ENCODE measurements around the gene YTHDC1. TPM values are rescaled to one million over a fixed set of nuclear protein-coding genes. Genes with fewer than 3 reads are reported as not detected.

Gene YTHDC1
- total RNA-seq, 4 donors from 2014 or later = 47.2 to 146 (median 64.0) TPM

DNA sequence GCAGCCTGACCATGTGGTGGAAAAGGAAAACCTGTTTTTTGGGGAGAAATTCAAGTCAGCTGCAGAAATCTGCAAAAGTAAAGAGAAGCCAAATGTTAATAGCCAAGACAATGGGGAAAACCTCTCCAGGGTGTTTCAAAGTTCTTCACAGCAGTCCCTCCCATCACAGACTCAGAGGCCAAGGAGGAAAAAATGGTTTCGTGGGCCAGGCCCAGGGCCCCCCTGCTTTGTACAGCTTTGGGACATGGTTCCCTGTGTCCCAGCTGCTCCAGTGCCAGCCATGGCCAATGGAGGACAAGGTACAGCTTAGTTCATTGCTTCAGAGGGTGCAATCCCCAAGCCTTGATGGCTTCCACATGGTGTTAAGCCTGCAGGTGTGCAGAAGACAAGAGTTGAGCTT is 15.2 kb upstream of the YTHDC1 start:
- Histone ChIP-seq H3K4me1 (peaks cover 9% of the 10 kb centered on the region), H3K27ac (no peak overlapping the region), H3K9me3 (no peaks in the 10 kb centered on the region), H3K36me3 (no peaks in the 10 kb centered on the region), H3K4me3 (no peak overlapping the region), H3K27me3 (no peaks in the 10 kb centered on the region)
- no peak for TF ChIP-seq POLR2AphosphoS5 (IDR thresholded peaks at IDR 0.05)
- no peak for TF ChIP-seq EP300 (IDR thresholded peaks at IDR 0.05)
- TF ChIP-seq, protein P1, sequence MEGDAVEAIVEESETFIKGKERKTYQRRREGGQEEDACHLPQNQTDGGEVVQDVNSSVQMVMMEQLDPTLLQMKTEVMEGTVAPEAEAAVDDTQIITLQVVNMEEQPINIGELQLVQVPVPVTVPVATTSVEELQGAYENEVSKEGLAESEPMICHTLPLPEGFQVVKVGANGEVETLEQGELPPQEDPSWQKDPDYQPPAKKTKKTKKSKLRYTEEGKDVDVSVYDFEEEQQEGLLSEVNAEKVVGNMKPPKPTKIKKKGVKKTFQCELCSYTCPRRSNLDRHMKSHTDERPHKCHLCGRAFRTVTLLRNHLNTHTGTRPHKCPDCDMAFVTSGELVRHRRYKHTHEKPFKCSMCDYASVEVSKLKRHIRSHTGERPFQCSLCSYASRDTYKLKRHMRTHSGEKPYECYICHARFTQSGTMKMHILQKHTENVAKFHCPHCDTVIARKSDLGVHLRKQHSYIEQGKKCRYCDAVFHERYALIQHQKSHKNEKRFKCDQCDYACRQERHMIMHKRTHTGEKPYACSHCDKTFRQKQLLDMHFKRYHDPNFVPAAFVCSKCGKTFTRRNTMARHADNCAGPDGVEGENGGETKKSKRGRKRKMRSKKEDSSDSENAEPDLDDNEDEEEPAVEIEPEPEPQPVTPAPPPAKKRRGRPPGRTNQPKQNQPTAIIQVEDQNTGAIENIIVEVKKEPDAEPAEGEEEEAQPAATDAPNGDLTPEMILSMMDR (IDR thresholded peaks at IDR 0.05) = no peak
- TF ChIP-seq POLR2A (IDR thresholded peaks at IDR 0.05) = no peak
- no peak for DNase-seq (ENCODE audit: low spot score in 2 of 2)
- WGBS = 69% methylated on average over 1 of the region's 1 CpG

- H3K36me3 ChIP-seq = no peaks in the 10 kb centered on the region
- no peak overlapping the region for H3K27ac ChIP-seq
- TF ChIP-seq POLR2AphosphoS5 (IDR thresholded peaks at IDR 0.05) = no peak
- TF ChIP-seq POLR2A (IDR thresholded peaks at IDR 0.05) = no peak
- TF ChIP-seq, protein P1 (IDR thresholded peaks at IDR 0.05) = no peak
- peaks cover 5% of the 10 kb centered on the region for H3K4me1 ChIP-seq
- H3K4me3 ChIP-seq = no peak overlapping the region
- 62% methylated on average over 3 of the region's 3 CpGs for WGBS
- no peaks in the 10 kb centered on the region for H3K27me3 ChIP-seq
- no peak for DNase-seq (ENCODE audit: low spot score in 2 of 2)
- H3K9me3 ChIP-seq = no peaks in the 10 kb centered on the region
Observed at GRCh38 chr4:68361146-68361589, 11.3 kb upstream of the YTHDC1 start.

GRCh38 chr4:68360231-68360968 is 10.5 kb upstream of the YTHDC1 start:
- TF ChIP-seq, protein P1 (IDR thresholded peaks at IDR 0.05) = no peak
- TF ChIP-seq POLR2AphosphoS5 (IDR thresholded peaks at IDR 0.05) (no peak), POLR2A (IDR thresholded peaks at IDR 0.05) (no peak), EP300 (IDR thresholded peaks at IDR 0.05) (no peak)
- WGBS = 87% methylated on average over 4 of the region's 4 CpGs

GRCh38 chr4:68359508-68359907 is 9.6 kb upstream of the YTHDC1 start:
- H3K27ac ChIP-seq = no peak overlapping the region
- no peak overlapping the region for H3K4me3 ChIP-seq
- H3K4me1 ChIP-seq = peaks cover 5% of the 10 kb centered on the region
- DNase-seq (ENCODE audit: low spot score in 2 of 2) = no peak
- no peaks in the 10 kb centered on the region for H3K9me3 ChIP-seq
- TF ChIP-seq POLR2A (IDR thresholded peaks at IDR 0.05) (no peak), POLR2AphosphoS5 (IDR thresholded peaks at IDR 0.05) (no peak), EP300 (IDR thresholded peaks at IDR 0.05) (no peak)
- TF ChIP-seq, protein P1 (IDR thresholded peaks at IDR 0.05) = no peak
- H3K36me3 ChIP-seq = no peaks in the 10 kb centered on the region
- H3K27me3 ChIP-seq = no peaks in the 10 kb centered on the region

More at GRCh38 chr4:68360231-68360968, 10.5 kb upstream of the YTHDC1 start:
- Histone ChIP-seq H3K4me3 (no peak overlapping the region), H3K27me3 (no peaks in the 10 kb centered on the region), H3K27ac (no peak overlapping the region), H3K4me1 (peaks cover 5% of the 10 kb centered on the region), H3K9me3 (no peaks in the 10 kb centered on the region), H3K36me3 (no peaks in the 10 kb centered on the region)
- DNase-seq (ENCODE audit: low spot score in 2 of 2) = no peak

- H3K27ac ChIP-seq = no peak overlapping the region
- no peaks in the 10 kb centered on the region for H3K36me3 ChIP-seq
- DNase-seq (ENCODE audit: low spot score in 2 of 2) = no peak
- TF ChIP-seq, protein P1 (IDR thresholded peaks at IDR 0.05) = no peak
- no peak for TF ChIP-seq POLR2AphosphoS5 (IDR thresholded peaks at IDR 0.05)
- no peak for TF ChIP-seq POLR2A (IDR thresholded peaks at IDR 0.05)
- TF ChIP-seq EP300 (IDR thresholded peaks at IDR 0.05) = no peak
- no peaks in the 10 kb centered on the region for H3K9me3 ChIP-seq
- H3K4me1 ChIP-seq = peaks cover 5% of the 10 kb centered on the region
- H3K4me3 ChIP-seq = no peak overlapping the region
- H3K27me3 ChIP-seq = no peaks in the 10 kb centered on the region
- WGBS = 70% methylated on average over 2 of the region's 2 CpGs
Observed at GRCh38 chr4:68358988-68359387, 9.1 kb upstream of the YTHDC1 start.
